HG02884 (cell line): ENCODE measurements around the gene TMEM44.
"Not testable (repeated sequence)": the region's sequence is repeated elsewhere in the genome, so short reads cannot be mapped to it uniquely, and the experiment has no call there.

Experiments used
- ATAC-seq: cut with Tn5 transposase; IDR thresholded peaks from one replicate; pipeline ENCODE4 v1.9.1; 2021; ENCODE audit warnings: mild to moderate bottlenecking, moderate library complexity; ENCODE audit not compliant: unreplicated experiment

Gene TMEM44

GRCh38 chr3:194647747-194648146 is 14.5 kb upstream of the TMEM44 start:
- no peak for ATAC-seq

GRCh38 chr3:194642769-194643168 is 9.6 kb upstream of the TMEM44 start:
- ATAC-seq: no peak

DNA sequence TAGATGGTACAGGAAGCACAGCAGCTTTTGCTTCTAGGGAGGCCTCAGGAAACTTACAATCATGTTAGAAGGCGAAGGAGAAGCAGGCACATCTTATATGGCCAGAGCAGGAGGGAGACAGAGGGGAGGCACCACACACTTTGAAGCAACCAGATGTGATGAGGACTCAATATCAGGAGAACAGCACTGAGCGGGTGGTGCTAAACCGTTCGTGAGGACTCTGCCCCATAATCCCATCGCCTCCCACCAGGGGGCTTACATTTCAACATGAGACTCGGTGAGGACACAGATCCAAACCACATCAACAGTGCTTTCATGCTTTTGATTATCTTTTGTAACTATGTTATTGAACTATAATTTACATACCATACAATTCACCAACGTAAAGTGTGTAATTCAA is 7.6 kb upstream of the TMEM44 start:
- ATAC-seq: no peak

GRCh38 chr3:194638991-194639605 is 5.9 kb upstream of the TMEM44 start:
- ATAC-seq: no peak

- no peak for ATAC-seq
Measured at GRCh38 chr3:194637541-194638400, 4.6 kb upstream of the TMEM44 start.

GRCh38 chr3:194637066-194637465 is 3.8 kb upstream of the TMEM44 start:
- no peak for ATAC-seq

GRCh38 chr3:194632809-194633348 is 340 bp downstream of the TMEM44 start:
- peak; percentile 43 for ATAC-seq

DNA sequence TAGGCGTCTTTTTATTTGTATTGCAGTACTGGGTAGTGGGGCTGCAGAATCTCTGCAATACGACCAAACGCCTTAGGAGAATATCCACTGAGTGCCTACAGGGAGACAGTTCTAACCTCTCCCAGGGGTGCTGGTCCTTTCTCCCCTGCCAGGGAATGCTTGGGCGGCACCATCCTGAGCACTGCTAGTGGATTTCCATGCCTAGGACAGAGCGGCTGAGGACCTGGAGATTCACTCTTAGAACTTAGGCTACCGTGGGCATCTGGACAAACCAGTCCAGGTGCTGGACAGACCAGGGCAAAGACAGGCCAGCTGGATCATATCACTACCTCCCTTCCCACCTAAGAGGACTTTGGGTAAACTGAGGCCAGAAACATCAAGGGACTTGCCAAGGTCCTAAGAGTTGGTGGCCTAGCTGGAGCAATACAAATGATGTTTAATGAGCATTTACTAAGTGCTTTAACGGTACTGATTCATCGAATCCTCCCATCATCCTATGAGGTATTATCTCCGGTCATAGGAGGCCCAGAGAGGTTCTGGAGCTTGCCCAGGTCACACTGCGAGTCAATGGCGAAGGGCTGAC is 902 bp downstream of the TMEM44 start:
- ATAC-seq: no peak

DNA sequence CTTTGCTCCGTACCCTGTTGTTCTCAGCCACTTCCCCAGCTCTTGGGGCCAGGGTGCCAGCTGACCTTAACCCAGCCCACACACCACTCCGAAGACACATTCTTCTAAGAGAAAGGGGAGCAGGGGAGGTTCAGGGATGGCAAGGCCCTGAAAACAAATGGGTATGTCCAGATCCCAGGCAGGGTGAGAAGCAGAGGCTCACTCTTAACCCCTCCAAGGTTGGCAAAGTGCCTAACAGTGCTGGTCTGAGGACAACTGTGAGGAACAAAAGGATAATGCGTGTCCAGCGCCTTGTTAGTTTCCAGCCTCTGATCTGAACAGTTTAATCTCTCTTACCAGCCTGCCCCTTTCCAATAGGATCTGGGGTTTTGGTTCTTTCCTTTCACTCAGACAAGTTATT is 1.5 kb downstream of the TMEM44 start:
- ATAC-seq: no peak

DNA sequence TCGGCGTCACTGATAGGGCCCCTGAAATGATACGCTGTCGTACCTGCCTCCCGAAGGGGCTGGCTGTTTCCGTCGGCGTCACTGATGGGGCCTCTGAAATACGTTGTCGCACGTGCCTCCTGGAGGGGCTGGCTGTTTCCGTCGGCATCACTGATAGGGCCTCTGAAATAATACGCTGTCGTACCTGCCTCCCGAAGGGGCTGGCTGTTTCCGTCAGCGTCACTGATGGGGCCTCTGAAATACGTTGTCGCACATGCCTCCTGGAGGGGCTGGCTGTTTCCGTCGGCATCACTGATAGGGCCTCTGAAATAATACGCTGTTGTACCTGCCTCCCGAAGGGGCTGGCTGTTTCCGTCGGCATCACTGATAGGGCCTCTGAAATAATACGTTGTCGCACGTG is 2.5 kb downstream of the TMEM44 start:
- ATAC-seq: not testable (repeated sequence)

- ATAC-seq: no peak
Measured at GRCh38 chr3:194624956-194625355, 8.3 kb downstream of the TMEM44 start.

DNA sequence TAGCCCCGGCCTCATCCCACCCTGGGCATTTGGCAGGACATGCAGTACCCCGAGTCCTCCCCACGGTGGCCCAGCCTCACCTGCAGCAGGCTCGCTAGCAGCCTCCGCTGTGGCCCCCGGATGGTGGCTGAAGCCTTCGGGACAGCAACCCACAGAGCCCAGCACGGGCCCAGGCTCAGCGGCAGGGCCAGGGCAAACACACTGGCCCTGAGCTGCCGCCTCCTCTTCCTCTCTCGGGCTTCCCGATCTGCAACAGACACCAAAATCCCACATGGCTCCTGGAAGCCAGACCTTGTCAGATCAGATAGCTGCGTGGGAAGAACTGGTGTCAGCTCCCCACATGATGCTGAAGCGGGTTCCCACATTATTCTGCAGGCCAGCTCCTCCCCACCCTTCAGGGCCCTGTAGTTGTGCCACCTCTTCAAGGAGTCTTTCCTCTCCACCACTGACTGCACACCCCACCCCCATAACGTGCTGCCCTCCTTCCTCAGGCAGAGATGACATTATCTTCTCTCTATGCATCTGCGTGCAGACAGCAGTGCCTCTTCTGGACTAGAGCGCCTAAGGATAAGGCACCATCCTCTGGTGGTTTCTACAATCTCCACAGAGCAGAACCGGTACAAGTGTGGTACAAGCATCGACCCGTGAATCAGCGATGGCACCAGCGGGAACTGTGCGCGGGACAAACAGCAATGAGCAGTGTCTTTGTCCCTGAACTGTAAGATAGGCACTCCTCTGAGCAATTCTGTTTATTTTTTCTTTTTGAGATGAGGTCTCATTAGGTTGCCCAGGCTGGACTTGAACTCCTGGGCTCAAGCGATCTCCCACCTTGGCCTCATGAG is 9.5 kb downstream of the TMEM44 start:
- no peak for ATAC-seq

DNA sequence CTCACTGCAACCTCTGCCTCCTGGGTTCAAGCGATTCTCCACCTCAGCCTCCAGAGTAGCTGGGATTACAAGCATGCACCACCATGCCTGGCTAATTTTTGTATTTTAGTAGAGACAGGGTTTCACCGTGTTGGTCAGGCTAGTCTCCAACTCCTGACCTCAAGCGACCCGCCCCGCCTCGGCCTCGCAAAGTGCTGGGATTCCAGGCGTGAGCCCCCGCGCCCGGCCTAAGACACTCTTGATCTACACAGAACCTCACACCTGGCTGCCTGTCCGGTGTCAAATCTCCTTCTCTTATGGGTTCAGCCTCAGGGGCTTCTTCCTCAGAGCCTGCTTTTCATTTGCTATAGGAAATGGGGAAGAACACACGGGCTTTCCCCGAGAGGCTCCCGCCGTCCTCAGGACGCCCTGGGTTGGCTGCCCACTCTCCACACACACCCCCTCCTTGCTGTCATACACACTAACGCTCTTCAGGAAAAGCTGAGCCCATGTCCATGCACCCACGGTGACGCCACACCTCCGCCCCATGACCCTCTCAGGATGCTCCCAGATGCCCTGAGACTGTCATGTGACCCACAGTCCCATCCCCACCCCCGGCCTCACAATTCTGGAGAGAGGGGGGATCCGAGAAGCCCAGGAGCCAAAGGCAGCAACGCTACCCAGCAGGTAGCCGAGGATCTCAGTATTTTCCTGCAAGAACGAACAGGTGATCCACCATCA is 10.4 kb downstream of the TMEM44 start:
- no peak for ATAC-seq

GRCh38 chr3:194621947-194622346 is 11.3 kb downstream of the TMEM44 start:
- ATAC-seq: no peak

DNA sequence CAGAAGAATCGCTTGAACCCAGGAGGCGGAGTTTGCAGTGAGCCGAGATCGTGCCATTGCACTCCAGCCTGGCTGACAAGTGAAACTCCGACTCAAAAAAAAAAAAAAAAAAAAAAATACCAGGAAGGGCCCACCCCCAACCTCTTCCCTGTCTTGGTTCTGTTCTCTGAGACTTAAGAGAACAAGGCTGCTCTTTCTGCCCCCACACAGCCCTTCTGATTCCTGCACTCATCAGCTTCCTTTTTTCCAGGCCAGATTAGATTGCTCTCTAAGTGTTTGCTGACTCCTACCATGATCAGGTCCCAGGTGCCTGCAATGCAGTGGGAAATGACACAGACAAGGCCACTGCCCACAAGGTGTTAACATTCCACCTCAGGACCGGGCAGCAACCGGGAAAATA is 13.0 kb downstream of the TMEM44 start:
- ATAC-seq: no peak

DNA sequence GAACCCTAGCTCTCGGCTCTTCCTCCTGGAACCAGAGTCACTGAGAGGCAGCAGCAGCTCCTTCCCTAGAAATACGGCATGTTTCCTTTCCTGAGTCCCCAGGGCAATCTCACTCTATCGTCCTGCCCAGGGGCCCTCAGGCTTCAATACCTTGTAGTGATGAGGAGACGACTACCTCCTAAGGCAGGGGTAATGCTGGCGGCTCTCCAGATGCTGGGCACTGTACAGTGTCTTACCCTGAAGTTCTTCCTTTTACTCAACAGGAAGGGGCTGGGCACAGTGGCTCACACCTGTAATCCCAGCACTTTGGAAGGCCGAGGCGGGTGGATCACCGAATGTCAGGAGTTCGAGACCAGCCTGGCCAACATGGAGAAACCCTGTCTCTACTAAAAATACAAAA is 13.5 kb downstream of the TMEM44 start:
- no peak for ATAC-seq

- no peak for ATAC-seq
Measured at GRCh38 chr3:194618858-194619608, 14.2 kb downstream of the TMEM44 start.

- ATAC-seq: no peak
Measured at GRCh38 chr3:194617827-194618226, 15.4 kb downstream of the TMEM44 start.

DNA sequence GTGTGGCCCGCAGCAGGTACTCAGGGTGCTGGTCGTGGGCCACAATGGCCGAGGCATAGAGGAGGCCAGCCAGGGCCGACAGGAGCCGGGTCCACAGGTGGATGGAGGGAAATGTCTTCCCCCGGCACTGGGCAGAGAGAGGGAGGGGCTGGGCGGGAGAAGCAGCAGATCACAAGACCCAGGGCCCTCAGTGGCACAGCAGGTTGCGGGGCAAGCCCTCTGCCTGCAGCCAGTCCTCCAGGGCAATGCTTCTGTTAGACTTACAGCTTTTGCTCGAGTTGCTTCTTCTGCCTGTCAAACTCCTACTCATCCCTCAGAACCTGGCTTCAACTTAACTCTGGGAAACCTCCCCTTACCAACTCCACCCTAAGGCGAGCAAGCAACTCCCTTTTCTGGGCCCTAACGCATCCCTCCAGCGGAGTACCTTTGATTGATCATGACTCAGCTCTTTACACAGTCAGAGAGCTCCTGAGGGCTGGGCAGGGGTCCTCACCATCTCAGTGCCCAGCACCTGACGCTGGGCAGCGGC is 16.0 kb downstream of the TMEM44 start:
- ATAC-seq: no peak
